Gastrocnemius medialis (tissue), 4 donors: ENCODE measurements around the gene ZNF599. TPM values are rescaled to one million over a fixed set of nuclear protein-coding genes. Genes with fewer than 3 reads are reported as not detected.

ENCODE experiments used
- ATAC-seq, 2 donors: fragments of 150-250 bp; one replicate each; pipeline ENCODE4 v1.9.1; 2016
- DNase-seq, 2 donors: peaks; one replicate each; pipeline ENCODE4 v3.0.0-alpha.2; 2019
- H3K27ac ChIP-seq, 4 donors: fragments of 200-600 bp; sonication (generic); 1 replicate in 1 of 4; 2 replicates in 3 of 4; pipeline ENCODE4 v1.5.1; 2016 to 2018; ENCODE audit warnings: mild to moderate bottlenecking in 2 of 4, moderate library complexity in 1 of 4
- H3K27me3 ChIP-seq, 3 donors: fragments of 200-600 bp; sonication (generic) in 2 of 3; 1 replicate in 1 of 3; 2 replicates in 2 of 3; pipeline versions ENCODE4 v1.5.1 to v1.6.0; 2016 to 2019; ENCODE audit warnings: mild to moderate bottlenecking in 1 of 3, moderate library complexity in 1 of 3
- H3K36me3 ChIP-seq, 2 donors: fragments of 200-600 bp; sonication (generic) in 1 of 2; one replicate each; pipeline ENCODE4 v1.5.1; 2017 to 2018
- H3K4me1 ChIP-seq, 2 donors: fragments of 200-600 bp; sonication (generic) in 1 of 2; one replicate each; pipeline ENCODE4 v1.5.1; 2016 to 2017; ENCODE audit warnings: mild to moderate bottlenecking in 2 of 2
- H3K4me3 ChIP-seq, 4 donors: fragments of 200-600 bp; sonication (generic) in 3 of 4; 1 replicate in 1 of 4; 2 replicates in 3 of 4; pipeline ENCODE4 v1.5.1; 2016 to 2019; ENCODE audit warnings: mild to moderate bottlenecking in 2 of 4
- H3K9me3 ChIP-seq, 3 donors: fragments of 200-600 bp; sonication (generic) in 2 of 3; 1 replicate in 1 of 3; 2 replicates in 2 of 3; pipeline ENCODE4 v1.5.1; 2016 to 2019
- CTCF ChIP-seq, 5 experiments: fragments of 450-650 bp in 3 of 5; fragments of 200-600 bp in 2 of 5; sonication (generic) in 2 of 5; IDR thresholded peaks in 4 of 5; conservative IDR thresholded peaks in 1 of 5; 1 replicate in 4 of 5; 2 replicates in 1 of 5; pipeline ENCODE4 v1.5.1; 2016 to 2019; ENCODE audit warnings: antibody characterized with exemption in 5 of 5, mild to moderate bottlenecking in 3 of 5, moderate library complexity in 3 of 5
- POLR2A ChIP-seq, 2 donors: fragments of 450-650 bp; IDR thresholded peaks; one replicate each; pipeline ENCODE4 v1.6.1; 2017; ENCODE audit warnings: antibody characterized with exemption in 2 of 2, mild to moderate bottlenecking in 2 of 2, moderate library complexity in 2 of 2
- in situ Hi-C, 4 donors: fragments of 200-750 bp; cut with MboI; loops; one replicate each; pipeline versions ENCODE4 v1.15.0 to v1.8.0; 2017; ENCODE audit warnings: low sequenced_read_pairs in 4 of 4
- intact Hi-C: fragments of 100-400 bp; cut with DNase I; formaldehyde crosslinking; loops from one replicate; pipeline ENCODE4 v1.15.1; 2023; ENCODE audit warnings: low total_unique reads
- total RNA-seq, 4 donors: library from RNA; depleted of rRNA; stranded (reverse); fragments of >200 nt; gene quantifications; one replicate each; pipeline versions ENCODE4 v1.1.0 to v1.2.3, GENCODE V29; 2016

The ZNF599 gene
- total RNA-seq, 4 donors from 2014 or later: 1.2 to 6.3 (median 2.4) TPM

GRCh38 chr19:34731019-34731829, 41.8 kb downstream of the ZNF599 start:
- H3K36me3 ChIP-seq: peaks cover 0 to 8% of the 10 kb centered on the region in 2 donors
- H3K4me1 ChIP-seq: peaks cover 22 to 25% of the 10 kb centered on the region in 2 donors
- H3K9me3 ChIP-seq: no peaks in the 10 kb centered on the region
- TF ChIP-seq POLR2A (IDR thresholded peaks at IDR 0.05) (no peak), CTCF (IDR thresholded peaks at IDR 0.05 in 4 of 5, conservative IDR thresholded peaks at IDR 0.05 in 1 of 5) (no peak)
- ATAC-seq (no peak), DNase-seq (no peak)
- intact Hi-C loops (no loop called here), in situ Hi-C loops (loop anchor here in 1 of 4 donors (10.0 kb wide), 1 partner anchor 56 kb away; the partner anchor contains the start of genes SCGB2B2 and ZNF302)
- peaks cover 0 to 2% (median 0%) of the 10 kb centered on the region in 3 donors for H3K27me3 ChIP-seq
- H3K4me3 ChIP-seq: no peak overlapping the region
- H3K27ac ChIP-seq: no peak overlapping the region

GRCh38 chr19:34725400-34725799, 47.6 kb downstream of the ZNF599 start:
- TF ChIP-seq CTCF (IDR thresholded peaks at IDR 0.05 in 4 of 5, conservative IDR thresholded peaks at IDR 0.05 in 1 of 5) (no peak), POLR2A (IDR thresholded peaks at IDR 0.05) (no peak)
- in situ Hi-C loops (no loop called here), intact Hi-C loops (no loop called here)
- H3K27ac ChIP-seq: no peak overlapping the region
- H3K9me3 ChIP-seq: no peaks in the 10 kb centered on the region
- DNase-seq (no peak), ATAC-seq (no peak)
- no peaks in the 10 kb centered on the region for H3K4me1 ChIP-seq
- peaks cover 0 to 2% (median 0%) of the 10 kb centered on the region in 3 donors for H3K27me3 ChIP-seq
- H3K4me3 ChIP-seq: no peak overlapping the region
- no peaks in the 10 kb centered on the region for H3K36me3 ChIP-seq

- ATAC-seq (no peak), DNase-seq (no peak)
- intact Hi-C loops (no loop called here), in situ Hi-C loops (loop anchor here in 1 of 4 donors (25.0 kb wide), 1 partner anchor 210 kb away; no protein-coding TSS in a partner anchor)
- no peak overlapping the region for H3K27ac ChIP-seq
- H3K4me3 ChIP-seq: no peak overlapping the region
- H3K27me3 ChIP-seq: peaks cover 0 to 2% (median 0%) of the 10 kb centered on the region in 3 donors
- H3K9me3 ChIP-seq: no peaks in the 10 kb centered on the region
- TF ChIP-seq CTCF (IDR thresholded peaks at IDR 0.05 in 4 of 5, conservative IDR thresholded peaks at IDR 0.05 in 1 of 5): no peak
- TF ChIP-seq POLR2A (IDR thresholded peaks at IDR 0.05): no peak
- H3K4me1 ChIP-seq: no peaks in the 10 kb centered on the region
- H3K36me3 ChIP-seq: no peaks in the 10 kb centered on the region
Observed at GRCh38 chr19:34722353-34722752, 50.7 kb downstream of the ZNF599 start.

- Histone ChIP-seq H3K4me3 (no peak overlapping the region), H3K4me1 (no peaks in the 10 kb centered on the region), H3K27me3 (no peaks in the 10 kb centered on the region), H3K27ac (no peak overlapping the region), H3K9me3 (no peaks in the 10 kb centered on the region), H3K36me3 (no peaks in the 10 kb centered on the region)
- DNase-seq (no peak), ATAC-seq (no peak)
- intact Hi-C loops (no loop called here), in situ Hi-C loops (loop anchor here in 3 of 4 donors (10.0 to 25.0 kb wide), 3 partner anchors 203 to 221 kb away; no protein-coding TSS in a partner anchor)
- TF ChIP-seq POLR2A (IDR thresholded peaks at IDR 0.05) (no peak), CTCF (IDR thresholded peaks at IDR 0.05 in 4 of 5, conservative IDR thresholded peaks at IDR 0.05 in 1 of 5) (no peak)
Observed at GRCh38 chr19:34715357-34715756, 57.7 kb downstream of the ZNF599 start.
